Measurements from ENCODE around the gene KCNQ1.

The KCNQ1 gene

DNA sequence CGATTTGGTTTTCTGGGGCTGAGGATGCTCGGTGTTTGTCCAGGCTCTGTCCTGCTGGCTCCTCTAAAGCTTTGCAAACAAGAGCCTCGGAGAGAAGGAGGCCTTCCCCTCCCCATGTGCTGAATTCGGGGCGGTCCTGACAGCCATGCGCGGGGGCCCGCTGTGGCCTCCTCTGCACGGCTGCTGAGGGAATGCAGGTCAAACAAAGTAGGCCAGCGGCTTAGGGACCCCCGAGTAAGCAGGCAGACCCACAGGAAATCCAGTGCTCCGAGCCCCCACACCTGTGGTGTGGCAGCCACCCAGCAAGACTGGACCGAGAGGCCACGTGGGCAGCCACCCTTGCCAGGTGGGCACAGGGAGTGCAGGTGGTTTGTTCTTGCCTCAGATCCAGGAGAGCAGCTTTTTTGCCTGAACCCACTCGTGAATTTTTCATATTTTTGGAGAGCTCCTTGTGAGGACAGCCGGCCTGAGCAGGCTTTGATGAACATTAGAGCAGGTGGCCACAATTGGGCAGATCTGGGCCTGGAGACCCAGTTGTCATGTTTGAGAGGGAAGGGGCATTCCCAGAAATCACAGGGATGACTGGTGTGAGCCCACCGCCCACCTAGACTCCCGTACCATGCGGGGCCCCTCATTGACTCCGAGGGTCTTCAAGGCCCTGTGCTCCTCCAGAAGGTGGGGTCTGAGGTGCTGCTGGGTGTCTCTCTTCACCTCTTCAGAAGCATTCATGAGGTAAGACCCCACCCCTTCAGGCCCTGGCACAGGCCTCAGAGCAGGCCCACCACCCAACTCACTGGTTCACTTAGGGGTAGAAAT is 298.0 kb downstream of the KCNQ1 start:
- no peak for DNase-seq

DNA sequence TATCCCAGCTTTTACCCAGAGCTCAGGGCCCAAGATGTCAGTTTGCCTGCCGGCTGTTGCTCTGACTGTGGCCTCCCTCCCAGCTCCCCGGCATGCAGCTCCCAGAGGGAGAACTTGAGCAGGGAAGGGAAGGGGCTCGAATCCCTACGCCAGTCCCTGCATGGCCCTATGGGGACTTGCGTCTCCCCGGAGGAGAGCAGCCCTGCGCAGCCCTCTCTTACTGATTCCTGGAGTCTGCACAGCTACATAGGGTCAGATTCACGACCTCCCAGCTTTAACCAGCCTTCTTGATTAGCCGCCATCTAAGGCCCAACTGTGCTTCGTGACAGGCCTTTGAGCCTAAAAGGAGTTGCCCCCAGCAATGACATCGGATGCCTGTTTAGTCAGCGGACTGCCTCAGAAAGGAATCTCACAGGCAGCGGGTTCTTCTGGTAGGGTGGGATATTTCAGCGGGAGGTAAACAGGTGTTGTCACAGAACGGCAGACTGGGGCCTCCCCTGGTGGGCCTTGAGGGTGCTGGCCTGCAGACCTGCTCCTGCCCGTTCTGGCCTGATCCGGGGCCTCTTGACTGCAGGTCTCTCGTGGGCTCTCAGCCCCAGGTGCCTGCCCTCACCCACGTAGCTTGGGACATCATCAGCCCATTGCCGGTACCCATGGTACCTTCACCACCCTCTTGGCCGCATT is 298.8 kb downstream of the KCNQ1 start:
- DNase-seq: no peak

GRCh38 chr11:2744166-2744565 is 299.4 kb downstream of the KCNQ1 start:
- DNase-seq: no peak

- DNase-seq: no peak
Measured at GRCh38 chr11:2745511-2745910, 300.7 kb downstream of the KCNQ1 start.

DNA sequence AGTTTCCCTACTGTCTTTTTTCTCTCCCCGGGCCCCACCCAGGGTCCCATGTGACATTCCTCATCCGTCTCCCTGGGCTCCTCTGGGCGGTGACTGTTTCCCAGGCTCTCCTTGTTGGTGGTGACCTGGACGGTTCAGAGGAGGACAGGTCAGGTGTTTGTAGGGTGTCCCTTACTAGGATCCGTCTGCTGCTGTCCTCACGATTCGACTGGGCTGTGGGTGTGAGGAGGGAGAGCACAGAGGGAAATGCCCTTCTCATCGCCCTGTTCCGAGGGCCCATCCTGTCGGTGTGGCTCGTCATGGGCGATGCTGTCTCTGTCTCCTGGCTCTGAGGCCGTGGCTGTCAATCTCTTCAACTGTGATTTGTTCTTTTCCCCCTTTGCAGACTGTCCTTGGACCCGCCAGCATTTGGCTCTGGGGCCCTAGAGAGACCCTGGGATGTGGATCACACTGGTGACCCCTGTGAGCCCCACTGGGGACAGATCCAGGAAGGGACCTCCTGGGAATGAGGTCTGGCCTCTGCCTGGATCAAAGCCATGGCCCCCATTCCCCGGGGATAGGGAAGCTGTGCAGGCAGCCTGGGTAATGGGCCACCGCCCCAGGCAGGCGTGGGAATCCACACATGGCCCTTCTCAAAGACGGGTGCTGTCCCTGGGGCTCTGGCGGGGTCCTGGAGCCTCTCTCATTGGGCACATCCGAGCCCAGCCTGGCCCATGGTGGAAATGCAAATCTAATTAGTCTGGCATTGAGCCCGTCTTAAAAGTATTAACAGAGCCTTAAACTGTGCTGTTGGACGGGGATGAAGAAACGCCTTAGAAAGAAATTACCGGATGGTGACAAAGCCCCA is 301.8 kb downstream of the KCNQ1 start:
- no peak for DNase-seq

DNA sequence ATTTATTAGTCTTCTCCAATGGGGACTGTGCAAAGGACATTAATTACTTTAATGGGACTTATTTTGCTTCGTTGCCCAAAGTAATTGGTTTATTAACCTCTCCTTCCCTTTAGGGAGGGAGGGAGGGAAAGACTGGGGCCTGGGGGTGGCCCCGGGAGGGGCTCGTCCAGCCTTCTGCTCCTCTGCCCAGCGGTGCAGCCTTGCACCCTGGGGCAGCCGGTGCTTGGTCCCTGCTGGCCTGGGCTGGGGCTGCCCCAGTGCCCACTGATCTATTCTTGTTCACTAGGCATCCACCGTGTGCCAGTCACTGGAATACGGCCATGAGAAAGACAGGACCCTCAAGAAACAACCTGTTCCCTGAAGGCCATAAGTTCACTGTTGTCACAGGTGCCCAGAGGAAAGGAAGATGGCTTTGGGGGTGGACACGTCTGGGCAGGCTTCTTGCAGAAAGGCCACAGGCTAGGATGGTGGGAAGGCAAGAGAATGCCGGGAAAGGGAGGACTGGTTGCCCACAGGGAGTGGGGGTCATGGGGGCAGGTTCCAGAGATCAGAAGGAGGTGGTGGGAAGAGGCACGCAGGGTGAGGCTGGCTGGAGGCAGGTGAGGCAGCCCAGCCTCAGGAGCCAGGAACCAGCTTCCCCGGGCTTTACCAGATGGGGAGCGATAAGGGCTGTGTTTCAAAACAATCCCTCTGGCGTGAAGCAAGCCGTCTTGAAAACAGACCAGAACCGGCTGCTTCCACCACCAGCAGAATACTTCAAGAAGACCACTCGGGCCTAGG is 302.6 kb downstream of the KCNQ1 start:
- DNase-seq: no peak

DNA sequence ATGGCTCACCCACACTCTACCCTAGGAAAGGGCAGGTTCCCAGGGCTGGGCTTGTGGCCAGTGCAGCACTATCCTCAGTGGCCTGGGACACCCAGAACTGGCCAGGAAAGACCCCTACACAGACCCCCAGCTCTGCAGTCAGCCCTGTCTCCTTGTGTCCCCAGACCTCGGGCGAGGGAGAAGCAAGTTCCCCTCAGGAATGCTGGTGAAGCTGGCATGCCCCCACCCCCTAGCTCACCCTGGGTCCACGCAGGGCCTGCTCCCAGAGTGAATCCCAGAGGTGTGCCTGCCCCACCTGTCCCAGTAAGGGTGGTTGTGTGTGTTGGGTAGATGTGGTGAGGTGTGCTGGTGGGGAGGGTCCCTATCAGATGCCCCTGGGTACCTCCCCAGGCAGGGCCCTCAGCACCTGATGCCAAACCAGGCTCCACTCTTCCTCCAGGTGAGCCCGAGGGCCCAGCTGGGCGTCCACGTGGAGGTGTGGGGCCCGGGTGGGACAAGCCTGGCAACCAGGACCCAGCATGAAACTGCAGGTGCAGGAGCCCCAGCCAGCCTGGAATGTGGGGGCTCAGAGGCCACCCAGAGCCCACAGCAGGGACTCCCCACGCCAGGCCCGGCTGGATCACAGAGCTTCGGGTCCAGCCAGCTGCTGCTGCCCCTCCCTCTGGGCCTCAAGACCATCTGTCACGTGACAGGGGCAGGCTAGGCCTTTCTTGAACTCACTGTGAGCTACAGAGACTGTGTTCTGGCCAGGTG is 303.4 kb downstream of the KCNQ1 start:
- no peak for DNase-seq

GRCh38 chr11:2748814-2749554 is 304.2 kb downstream of the KCNQ1 start:
- no peak for DNase-seq

DNA sequence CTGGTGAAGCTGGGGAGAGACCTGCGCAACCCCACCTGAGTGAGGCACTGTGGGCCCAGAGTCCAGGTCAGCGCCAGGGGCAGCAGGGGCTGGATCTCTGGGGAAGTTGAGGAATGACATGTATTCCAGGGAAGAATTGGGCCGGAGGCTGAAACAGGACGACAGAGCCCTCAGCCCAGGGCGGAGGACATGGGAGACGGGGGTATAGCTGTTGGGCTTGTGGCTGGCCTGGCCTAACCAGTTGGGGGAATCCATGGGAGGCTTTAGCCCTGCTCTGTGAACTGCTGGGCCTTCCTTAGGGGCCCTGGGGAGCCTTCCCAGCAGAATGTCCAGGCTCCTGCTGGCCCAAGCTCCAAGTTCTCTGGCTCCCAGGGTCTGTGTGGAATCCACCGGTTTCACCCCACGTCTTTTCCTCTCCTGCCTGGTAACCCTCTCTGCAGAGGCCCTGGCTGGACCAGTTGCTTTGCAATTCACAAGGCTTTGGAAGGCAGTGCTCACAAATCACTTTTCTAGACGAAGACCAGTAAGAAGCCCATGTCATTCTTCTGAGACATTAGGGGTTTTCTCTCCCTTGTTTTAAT is 305.4 kb downstream of the KCNQ1 start:
- no peak for DNase-seq

DNA sequence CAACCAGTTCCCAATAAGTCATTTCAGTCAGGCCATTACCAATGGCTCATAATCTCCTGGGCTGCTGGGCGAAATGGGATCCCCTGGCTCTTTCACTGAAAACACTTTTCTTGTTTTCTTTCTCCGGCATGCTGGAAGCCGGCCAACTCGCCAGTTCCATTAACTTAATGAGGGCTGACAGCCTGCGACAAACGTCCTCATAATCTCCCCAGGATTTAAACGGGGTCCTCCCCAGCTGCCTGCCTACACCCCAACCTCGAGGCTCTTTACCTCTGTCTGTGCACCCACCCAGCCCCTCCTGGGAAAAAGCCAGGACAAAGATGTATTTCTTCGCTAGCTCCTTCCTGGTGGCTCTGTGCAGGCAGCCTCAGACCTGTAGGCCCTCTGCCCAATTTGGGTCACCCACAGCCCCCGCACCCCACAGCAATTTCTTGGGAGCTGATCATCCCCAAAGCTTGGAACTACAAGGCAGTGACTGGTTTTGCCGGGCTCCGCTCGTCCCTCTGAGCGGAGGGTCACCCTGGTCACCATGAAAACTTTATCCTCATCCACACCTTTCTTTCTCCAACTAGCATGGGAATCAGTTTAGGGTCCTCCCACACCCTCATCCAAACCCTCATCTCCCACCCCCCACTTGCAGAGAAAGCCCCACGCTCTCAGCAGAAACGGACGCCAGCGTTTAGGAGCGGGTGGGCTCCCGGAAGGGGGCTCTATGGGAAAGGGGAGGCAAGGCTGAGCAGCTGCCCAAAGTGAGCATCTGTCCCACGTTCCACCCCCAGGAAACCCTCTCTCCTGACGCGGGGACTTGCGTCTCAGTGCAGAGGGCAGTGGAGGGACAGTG is 306.1 kb downstream of the KCNQ1 start:
- no peak for DNase-seq

GRCh38 chr11:2751523-2752203 is 306.9 kb downstream of the KCNQ1 start:
- DNase-seq: no peak

GRCh38 chr11:2752204-2752770 is 307.5 kb downstream of the KCNQ1 start:
- no peak for DNase-seq

DNA sequence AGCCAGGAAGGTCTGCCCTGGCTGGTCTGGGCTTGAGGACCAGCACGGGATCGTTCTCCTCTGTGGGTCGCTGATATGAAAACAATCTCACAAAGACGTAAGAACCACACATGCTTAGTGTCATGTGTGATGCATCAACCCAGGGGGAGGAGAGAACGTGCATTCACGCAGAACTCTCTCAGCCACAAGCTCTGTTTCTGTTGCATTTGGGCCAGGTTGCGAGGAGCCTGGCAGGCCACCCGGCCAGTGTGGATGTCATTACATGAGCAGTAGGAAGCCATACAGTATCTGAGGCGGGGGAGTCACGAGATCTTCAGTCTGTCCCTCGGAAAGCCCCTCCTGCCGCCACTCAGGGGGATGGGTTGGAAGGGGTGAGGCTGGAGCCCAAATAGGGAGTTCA is 308.1 kb downstream of the KCNQ1 start:
- no peak for DNase-seq

GRCh38 chr11:2754008-2754407 is 309.2 kb downstream of the KCNQ1 start:
- DNase-seq: no peak

DNA sequence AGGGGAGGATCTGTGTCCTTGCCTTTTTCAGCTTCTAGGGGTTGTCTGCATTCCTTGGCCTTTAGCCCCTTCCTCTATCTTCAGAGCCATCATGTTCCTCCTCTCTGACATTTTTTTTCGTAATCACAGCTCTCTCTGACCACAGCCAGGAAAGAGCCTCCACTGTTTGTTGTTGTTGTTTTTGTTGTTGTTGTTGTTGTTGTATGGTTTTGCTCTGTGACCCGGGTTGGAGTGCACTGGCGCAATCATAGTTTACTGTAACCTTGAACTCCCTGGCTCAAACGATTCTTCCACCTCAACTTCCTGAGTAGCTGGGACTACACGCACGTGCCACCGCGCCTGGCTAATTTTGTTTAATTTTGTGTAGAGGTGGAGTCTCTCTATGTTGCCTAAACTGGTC is 310.3 kb downstream of the KCNQ1 start:
- DNase-seq: no peak

- no peak for DNase-seq
Measured at GRCh38 chr11:2758751-2759150, 313.9 kb downstream of the KCNQ1 start.

DNA sequence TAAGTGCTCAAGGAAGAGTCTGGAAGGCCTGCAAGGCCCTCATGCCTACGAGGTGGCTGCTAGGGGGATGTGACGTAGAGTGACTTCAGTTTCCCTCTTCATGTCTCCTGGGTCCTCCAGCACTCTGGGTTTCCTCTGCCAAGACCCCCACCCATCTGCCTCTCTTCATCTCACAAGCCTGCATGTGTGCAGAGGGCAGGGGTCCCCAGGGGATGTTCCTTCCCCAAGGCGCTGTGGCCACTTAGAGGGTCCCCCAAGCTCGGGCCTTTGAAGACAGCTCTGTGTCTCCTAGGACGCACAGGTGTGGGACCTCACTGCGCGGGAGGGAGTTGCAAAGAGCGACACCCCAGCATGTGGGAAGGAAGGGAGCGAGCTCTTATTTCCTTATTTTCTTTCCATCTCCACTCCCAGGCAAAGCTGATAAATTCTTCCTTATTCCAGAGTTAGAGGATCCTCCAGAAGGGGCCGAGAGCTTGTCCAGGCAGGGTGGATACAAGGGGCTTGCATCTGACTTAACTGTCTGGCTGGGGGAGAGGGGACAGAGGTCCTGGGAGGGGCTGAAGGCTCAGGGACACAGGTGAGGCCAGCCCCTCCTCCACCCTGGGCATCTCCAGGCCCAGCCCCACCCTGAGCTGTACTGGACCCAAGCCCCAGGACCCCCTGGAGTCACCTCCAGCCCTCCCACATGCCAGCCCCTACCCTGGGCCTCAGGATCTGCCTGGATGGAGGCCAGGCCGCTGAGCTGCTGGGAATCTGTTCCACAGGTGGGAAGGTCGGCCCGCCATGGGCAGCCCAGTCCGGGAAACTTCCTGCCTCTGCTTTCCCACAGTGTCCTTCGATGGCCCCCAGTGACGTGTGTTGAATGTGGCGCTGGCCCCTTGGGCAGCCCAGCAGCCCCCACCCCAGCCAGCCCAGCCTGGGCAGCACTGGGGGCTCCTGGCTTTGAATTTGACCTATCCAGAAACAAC is 314.7 kb downstream of the KCNQ1 start:
- DNase-seq: no peak
